ENCODE measurements around the gene PARD3B. TPM values are rescaled to one million over a fixed set of nuclear protein-coding genes. Genes with fewer than 3 reads are reported as not detected.

Gene PARD3B
- total RNA-seq, 1 experiment from 2014 or later, result 6.4 TPM

DNA sequence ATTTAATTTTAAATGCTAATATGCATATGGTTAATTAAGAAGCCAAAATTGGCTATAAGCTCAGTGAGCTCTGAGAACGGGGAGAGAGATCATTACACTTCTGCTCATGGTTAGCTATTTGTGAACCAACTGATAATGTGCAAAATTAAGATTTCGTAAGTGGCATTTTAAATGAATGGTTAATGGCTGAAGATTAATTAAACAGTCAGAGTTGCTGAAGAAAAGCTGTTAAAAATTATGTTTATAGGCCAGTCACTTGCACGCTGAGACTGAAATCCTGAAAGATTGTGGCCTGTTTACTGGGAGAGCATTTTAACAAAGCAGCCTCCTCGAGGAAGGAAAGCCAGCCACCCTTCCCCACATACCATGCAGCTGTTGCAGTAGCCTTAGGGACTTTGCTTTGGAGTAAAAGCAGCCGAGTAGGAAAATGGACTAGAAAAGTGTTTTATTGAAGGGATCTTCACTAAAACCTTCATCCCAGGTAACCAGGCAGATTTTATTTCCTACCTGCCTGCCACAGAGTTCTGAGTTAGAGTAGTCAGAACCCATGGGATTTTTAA is 918.3 kb downstream of the PARD3B start:
- peaks cover 0 to 6% (median 4%) of the 10 kb centered on the region in 3 experiments; a peak in 3 of 7 replicates for H3K36me3 Mint-ChIP-seq (ENCODE audit: insufficient read depth in 1 of 3, low read depth in 3 of 3)
- H4K91ac ChIP-seq (ENCODE audit: insufficient read length, low read depth, low read length), result no peak overlapping the region

More for the DNA sequence above, 918.3 kb downstream of the PARD3B start:
- no peak for DNase-seq
- no peak overlapping the region for H2AK5ac ChIP-seq (ENCODE audit: insufficient read length, low read length)
- no peaks in the 10 kb centered on the region for H3K27me3 ChIP-seq (ENCODE audit: insufficient read depth, low read length)
- no peak overlapping the region for H4K8ac ChIP-seq (replicated peaks; ENCODE audit: insufficient read length, low read depth, low read length)
- H2BK15ac ChIP-seq (ENCODE audit: low read depth, low read length), result no peak overlapping the region
- H3K23ac ChIP-seq (ENCODE audit: insufficient read length, low read depth, low read length), result no peak overlapping the region
- no peak overlapping the region for H3K4me2 ChIP-seq (ENCODE audit: insufficient read depth, insufficient read length, low read length)
- Mint-ChIP-seq H3K27ac (0 out of 7 replicates have a peak overlapping the region, but pooled peaks of 1 of the 3 experiments have one; percentile 50), H3K4me3 (no peak overlapping the region), H3K27me3 (ENCODE audit: low read depth) (peaks cover 3% of the 10 kb centered on the region; the same call in 1 of the 2 replicates), H3K4me1 (peaks cover 59 to 63% of the 10 kb centered on the region in 2 experiments), H3K9me3 (peaks cover 0 to 4% of the 10 kb centered on the region in 2 experiments; a peak in 2 of 5 replicates)
- H3K18ac ChIP-seq (ENCODE audit: insufficient read length, low read depth, low read length), result no peak overlapping the region
- H2BK5ac ChIP-seq (ENCODE audit: insufficient read length, low read length), result no peak overlapping the region
- no peak overlapping the region for H2AFZ ChIP-seq (ENCODE audit: low read length)
- H3K79me2 ChIP-seq (ENCODE audit: insufficient read depth, low read length), result no peaks in the 10 kb centered on the region
- H3K79me1 ChIP-seq (ENCODE audit: insufficient read depth, low read depth, low read length, poor library complexity, severe bottlenecking), result no peaks in the 10 kb centered on the region
- H2BK120ac ChIP-seq (ENCODE audit: low read depth, low read length, poor library complexity, severe bottlenecking), result no peak overlapping the region
- TF ChIP-seq, protein P1, sequence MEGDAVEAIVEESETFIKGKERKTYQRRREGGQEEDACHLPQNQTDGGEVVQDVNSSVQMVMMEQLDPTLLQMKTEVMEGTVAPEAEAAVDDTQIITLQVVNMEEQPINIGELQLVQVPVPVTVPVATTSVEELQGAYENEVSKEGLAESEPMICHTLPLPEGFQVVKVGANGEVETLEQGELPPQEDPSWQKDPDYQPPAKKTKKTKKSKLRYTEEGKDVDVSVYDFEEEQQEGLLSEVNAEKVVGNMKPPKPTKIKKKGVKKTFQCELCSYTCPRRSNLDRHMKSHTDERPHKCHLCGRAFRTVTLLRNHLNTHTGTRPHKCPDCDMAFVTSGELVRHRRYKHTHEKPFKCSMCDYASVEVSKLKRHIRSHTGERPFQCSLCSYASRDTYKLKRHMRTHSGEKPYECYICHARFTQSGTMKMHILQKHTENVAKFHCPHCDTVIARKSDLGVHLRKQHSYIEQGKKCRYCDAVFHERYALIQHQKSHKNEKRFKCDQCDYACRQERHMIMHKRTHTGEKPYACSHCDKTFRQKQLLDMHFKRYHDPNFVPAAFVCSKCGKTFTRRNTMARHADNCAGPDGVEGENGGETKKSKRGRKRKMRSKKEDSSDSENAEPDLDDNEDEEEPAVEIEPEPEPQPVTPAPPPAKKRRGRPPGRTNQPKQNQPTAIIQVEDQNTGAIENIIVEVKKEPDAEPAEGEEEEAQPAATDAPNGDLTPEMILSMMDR (conservative IDR thresholded peaks at IDR 0.05), result no peak
- H3K4me1 ChIP-seq (ENCODE audit: insufficient read depth, low read length), result peaks cover 13% of the 10 kb centered on the region; the same call in 1 of the 2 replicates
- no peak overlapping the region for H2BK20ac ChIP-seq (ENCODE audit: low read depth, low read length, poor library complexity, severe bottlenecking)
- H2BK12ac ChIP-seq (ENCODE audit: insufficient read length, low read depth, low read length), result no peak overlapping the region
- H3K27ac ChIP-seq (ENCODE audit: insufficient read length, low read depth, low read length), result no peak overlapping the region
- H4K5ac ChIP-seq (ENCODE audit: insufficient read length, low read depth, low read length), result no peak overlapping the region
- no peaks in the 10 kb centered on the region for H4K20me1 ChIP-seq (ENCODE audit: control insufficient read depth, insufficient read depth, insufficient read length)
- no peak overlapping the region for H3T11ph ChIP-seq (ENCODE audit: low read length)
- H3K9me3 ChIP-seq (ENCODE audit: control insufficient read depth, low read depth, low read length), result no peaks in the 10 kb centered on the region
- H3K9ac ChIP-seq (ENCODE audit: extremely low read depth, insufficient read length, low read length), result no peak overlapping the region
- no peak overlapping the region for H3K4ac ChIP-seq (ENCODE audit: low read depth, low read length)
- no peak overlapping the region for H3K14ac ChIP-seq (ENCODE audit: insufficient read depth, low read length)
- no peak overlapping the region for H3K56ac ChIP-seq (ENCODE audit: insufficient read length, low read depth, low read length)
- no CpG with 5 or more reads among the region's 5 CpGs for WGBS (ENCODE audit: extremely low coverage, insufficient read length, low lambda C conversion rate)
- H3K23me2 ChIP-seq (ENCODE audit: insufficient read length, low read depth, low read length, poor library complexity, severe bottlenecking), result no peaks in the 10 kb centered on the region

Measured in H9 (cell line).